DMS53 treated with DMSO at 0.1 percent for 48 hours (cell line): ENCODE data around the gene ZNF445.
"Not testable (repeated sequence)": the region's sequence is repeated elsewhere in the genome, so short reads cannot be mapped to it uniquely, and the experiment has no call there.

Experiments used
- DNase-seq: peaks from one replicate; lab custom pipeline; 2025; ENCODE audit not compliant: unreplicated experiment; lab: John Stamatoyannopoulos, UW

The ZNF445 gene

GRCh38 chr3:44402548-44402947 is 74.9 kb downstream of the ZNF445 start:
- DNase-seq: no peak

GRCh38 chr3:44400771-44401170 is 76.7 kb downstream of the ZNF445 start:
- DNase-seq: no peak

GRCh38 chr3:44398853-44399252 is 78.6 kb downstream of the ZNF445 start:
- DNase-seq: no peak

GRCh38 chr3:44398271-44398670 is 79.2 kb downstream of the ZNF445 start:
- DNase-seq: not testable (repeated sequence)

GRCh38 chr3:44396200-44397171 is 81.0 kb downstream of the ZNF445 start:
- peak; percentile 53 for DNase-seq

GRCh38 chr3:44395714-44396113 is 81.8 kb downstream of the ZNF445 start:
- no peak for DNase-seq

GRCh38 chr3:44392489-44392888 is 85.0 kb downstream of the ZNF445 start:
- no peak for DNase-seq

GRCh38 chr3:44387404-44387803 is 90.1 kb downstream of the ZNF445 start:
- no peak for DNase-seq
